Measurements from ENCODE around the gene CCDC146.
"Not testable (repeated sequence)": the region's sequence is repeated elsewhere in the genome, so short reads cannot be mapped to it uniquely, and the experiment has no call there.

Gene CCDC146

GRCh38 chr7:77205706-77206105, 83.3 kb downstream of the CCDC146 start:
- no peak for DNase-seq

GRCh38 chr7:77208416-77208815, 86.0 kb downstream of the CCDC146 start:
- no peak for DNase-seq

GRCh38 chr7:77209479-77210139, 87.2 kb downstream of the CCDC146 start:
- DNase-seq: no peak

- DNase-seq: no peak
Observed at GRCh38 chr7:77216181-77216845, 93.9 kb downstream of the CCDC146 start.

- no peak for DNase-seq
Observed at GRCh38 chr7:77217474-77218185, 95.2 kb downstream of the CCDC146 start.

GRCh38 chr7:77219701-77220331, 97.4 kb downstream of the CCDC146 start:
- DNase-seq: not testable (repeated sequence)

- no peak for DNase-seq
Observed at GRCh38 chr7:77222065-77222464, 99.7 kb downstream of the CCDC146 start.

GRCh38 chr7:77222819-77223218, 100.4 kb downstream of the CCDC146 start:
- no peak for DNase-seq

- no peak for DNase-seq
Observed at GRCh38 chr7:77223261-77223660, 100.8 kb downstream of the CCDC146 start.

- no peak for DNase-seq
Observed at GRCh38 chr7:77226357-77226839, 104.0 kb downstream of the CCDC146 start.

- not testable (repeated sequence) for DNase-seq
Observed at GRCh38 chr7:77228795-77229194, 106.4 kb downstream of the CCDC146 start.

- no peak for DNase-seq
Observed at GRCh38 chr7:77232467-77232866, 110.1 kb downstream of the CCDC146 start.

- no peak for DNase-seq
Observed at GRCh38 chr7:77235276-77235675, 112.9 kb downstream of the CCDC146 start.

GRCh38 chr7:77238703-77239136, 116.3 kb downstream of the CCDC146 start:
- peak; percentile 63 for DNase-seq

- DNase-seq: peak; percentile 23
Observed at GRCh38 chr7:77239471-77239870, 117.1 kb downstream of the CCDC146 start.

GRCh38 chr7:77242068-77242467, 119.7 kb downstream of the CCDC146 start:
- no peak for DNase-seq

- no peak for DNase-seq
Observed at GRCh38 chr7:77242554-77242953, 120.1 kb downstream of the CCDC146 start.

GRCh38 chr7:77244222-77244934, 122.0 kb downstream of the CCDC146 start:
- DNase-seq: no peak

GRCh38 chr7:77245015-77245755, 122.8 kb downstream of the CCDC146 start:
- DNase-seq: no peak

- no peak for DNase-seq
Observed at GRCh38 chr7:77246026-77246640, 123.7 kb downstream of the CCDC146 start.

GRCh38 chr7:77247206-77247850, 124.9 kb downstream of the CCDC146 start:
- peak; percentile 92 for DNase-seq
